HepG2 (cell line): ENCODE data around the gene NEK6. TPM values are rescaled to one million over a fixed set of nuclear protein-coding genes. Genes with fewer than 3 reads are reported as not detected.

ENCODE experiments used
- ATAC-seq: fragments of 200-7000 bp; cut with Tn5 transposase; 3 replicates; pipeline ENCODE4 v1.9.1; 2020; ENCODE audit warnings: mild to moderate bottlenecking, moderate library complexity
- BruUV-seq: library from RNA; stranded (reverse); fragments of 400-500 nt; replicated peaks from 2 replicates; lab custom pipeline; 2021; lab: Mats Ljungman, UMichigan
- CTCF ChIA-PET: fragments of 300-600 bp; formaldehyde crosslinking; extraction: SDS; loops from one replicate; lab custom pipeline; 2021; ENCODE audit warnings: low total read pairs, inconsistent platforms, low intra/inter-chr PET ratio; lab: Yijun Ruan, JAX
- POLR2A ChIA-PET: fragments of 350-600 bp; sonication (Branson Sonifier 250); formaldehyde crosslinking; loops from one replicate; lab custom pipeline; 2020; ENCODE audit warnings: antibody characterized with exemption, inconsistent platforms; lab: Yijun Ruan, JAX
- DNase-seq: peaks from one replicate; pipeline ENCODE4 v3.0.0-alpha.2; 2015; ENCODE audit warnings: low spot score
- FAIRE-seq: peaks from 3 replicates; lab custom pipeline; 2011; peaks lifted over from hg19 to GRCh38; lab: Jason Lieb, UNC
- H2AFZ ChIP-seq: one replicate; pipeline ENCODE4 v1.6.1; 2011; ENCODE audit warnings: low read length, inconsistent platforms
- H3K27ac ChIP-seq: fragments of 300-600 bp; 3 replicates; pipeline ENCODE4 v1.8.0; 2011; ENCODE audit warnings: mixed run types, mild to moderate bottlenecking, mixed read lengths, low read length, inconsistent platforms; ENCODE audit not compliant: insufficient read depth; ENCODE audit errors: extremely low read length
- H3K27me3 ChIP-seq, 2 experiments: fragments of 200-600 bp in 1 of 2; 2 replicates in 1 of 2; 3 replicates in 1 of 2; pipeline versions ENCODE4 v1.6.0 to v1.8.0; 2011; ENCODE audit warnings: low read length in 2 of 2, mild to moderate bottlenecking in 2 of 2, moderate library complexity in 2 of 2, inconsistent platforms in 1 of 2; ENCODE audit not compliant: insufficient read depth in 2 of 2, control insufficient read depth in 1 of 2
- H3K36me3 ChIP-seq, 2 experiments: fragments of 200-600 bp in 1 of 2; replicated peaks in 1 of 2; 2 replicates in 1 of 2; 3 replicates in 1 of 2; pipeline versions ENCODE4 v1.5.1 to v1.8.0; 2011; ENCODE audit warnings: low read length in 2 of 2, inconsistent platforms in 1 of 2; ENCODE audit not compliant: insufficient read depth in 2 of 2, control insufficient read depth in 1 of 2
- H3K4me1 ChIP-seq: 2 replicates; pipeline ENCODE4 v1.5.1; 2012; ENCODE audit warnings: low read length, inconsistent platforms; ENCODE audit not compliant: insufficient read depth
- H3K4me2 ChIP-seq: 2 replicates; pipeline ENCODE4 v1.6.0; 2011; ENCODE audit warnings: low read depth, low read length, inconsistent platforms
- H3K4me3 ChIP-seq, 3 experiments: fragments of 200-600 bp in 1 of 3; sonication (generic), shearing (Covaris generic) in 1 of 3; replicated peaks in 1 of 3; 2 replicates each; pipeline ENCODE4 v1.5.1; 2011 to 2016; ENCODE audit warnings: low read length in 3 of 3, inconsistent platforms in 2 of 3, low read depth in 2 of 3, mild to moderate bottlenecking in 2 of 3, control low read depth in 1 of 3, mixed read lengths in 1 of 3; ENCODE audit not compliant: insufficient read depth in 1 of 3
- H3K79me2 ChIP-seq: one replicate; pipeline ENCODE4 v1.6.1; 2011; ENCODE audit warnings: low read length, inconsistent platforms; ENCODE audit not compliant: insufficient read depth
- H3K9ac ChIP-seq: 2 replicates; pipeline ENCODE4 v1.6.0; 2011; ENCODE audit warnings: mild to moderate bottlenecking, low read depth, low read length, inconsistent platforms; ENCODE audit not compliant: insufficient read depth
- H3K9me3 ChIP-seq: 2 replicates; pipeline ENCODE4 v1.5.1; 2012; ENCODE audit warnings: mild to moderate bottlenecking, low read length
- H4K20me1 ChIP-seq: 2 replicates; pipeline ENCODE4 v1.6.0; 2011; ENCODE audit warnings: inconsistent platforms, mild to moderate bottlenecking, low read length, moderate library complexity; ENCODE audit not compliant: insufficient read depth
- MYC ChIP-seq: sonication (generic); formaldehyde crosslinking; IDR thresholded peaks from 2 replicates; pipeline ENCODE4 v1.9.0; 2021; ENCODE audit warnings: missing genetic modification reagents, borderline replicate concordance
- POLR2G ChIP-seq: fragments of 200-400 bp; formaldehyde crosslinking; IDR thresholded peaks from 2 replicates; pipeline ENCODE4 v1.6.1; 2018; ENCODE audit warnings: mild to moderate bottlenecking, low read depth, low read length, moderate library complexity
- RBM22 ChIP-seq: fragments of 200-400 bp; formaldehyde crosslinking; optimal IDR thresholded peaks from 2 replicates; pipeline ENCODE3; 2017; ENCODE audit warnings: mild to moderate bottlenecking, low read length, moderate library complexity
- SRF ChIP-seq: IDR thresholded peaks from 2 replicates; pipeline ENCODE4 v1.6.1; 2011; ENCODE audit warnings: mild to moderate bottlenecking, low read depth, low read length, moderate library complexity
- SSRP1 ChIP-seq: IDR thresholded peaks from 2 replicates; pipeline ENCODE4 v1.6.1; 2016; ENCODE audit warnings: control low read depth
- ZBTB38 ChIP-seq: sonication (generic); formaldehyde crosslinking; IDR thresholded peaks from 2 replicates; pipeline ENCODE4 v1.5.1; 2020; ENCODE audit warnings: mild to moderate bottlenecking, missing genetic modification reagents
- ZBTB4 ChIP-seq: sonication (generic); formaldehyde crosslinking; IDR thresholded peaks from 2 replicates; pipeline ENCODE4 v1.4.0; 2020; ENCODE audit warnings: missing genetic modification reagents, mild to moderate bottlenecking, borderline replicate concordance
- ZC3H13 ChIP-seq: sonication (generic); formaldehyde crosslinking; IDR thresholded peaks from 2 replicates; pipeline ENCODE4 v1.8.1; 2023; ENCODE audit warnings: mild to moderate bottlenecking, missing genetic modification reagents, moderate library complexity
- ZEB1 ChIP-seq: IDR thresholded peaks from 2 replicates; pipeline ENCODE4 v1.6.1; 2012; ENCODE audit warnings: mild to moderate bottlenecking, low read depth, inconsistent platforms; ENCODE audit not compliant: insufficient replicate concordance
- ZNF354B ChIP-seq: sonication (generic); formaldehyde crosslinking; IDR thresholded peaks from 2 replicates; pipeline ENCODE4 v1.8.0; 2022; ENCODE audit warnings: mild to moderate bottlenecking, missing genetic modification reagents
- ZNF567 ChIP-seq: sonication (generic); formaldehyde crosslinking; IDR thresholded peaks from 2 replicates; pipeline ENCODE4 v1.8.1; 2023; ENCODE audit warnings: mild to moderate bottlenecking, missing genetic modification reagents, borderline replicate concordance
- WGBS: methylation state at CpG from one replicate; pipeline ENCODE4 v1.1.6; 2017; ENCODE audit warnings: low lambda C conversion rate; 5-methylcytosine and 5-hydroxymethylcytosine counted together
- in situ Hi-C: cut with HindIII; loops from 2 replicates; pipeline ENCODE4 v1.10.0; 2017; ENCODE audit warnings: low pct_unique_long_range_greater_than_20kb; ENCODE audit not compliant: extremely low pct_ligation_motif_present
- intact Hi-C: fragments of 100-400 bp; cut with micrococcal nuclease; formaldehyde crosslinking; loops from one replicate; pipeline ENCODE4 v1.10.0; 2022; ENCODE audit not compliant: unreplicated experiment
- polyA plus RNA-seq, 8 experiments: library from polyadenylated mRNA; depleted of rRNA in 3 of 8; stranded (reverse) in 7 of 8; unstranded in 1 of 8; fragments of >200 nt; fragmentation: Illumina TruSeq in 4 of 8; extraction: Trizol in 4 of 8; gene quantifications; 2 replicates each; pipeline versions ENCODE4 v1.2.1 to v1.2.3, GENCODE V29; 2011 to 2016; ENCODE audit warnings: low read depth in 4 of 8, missing spikeins in 1 of 8, mixed read lengths in 1 of 8; ENCODE audit not compliant: insufficient read depth in 1 of 8
- total RNA-seq, 5 experiments: library from RNA; depleted of rRNA; stranded (reverse); fragments of >200 nt; fragmentation: Illumina TruSeq; extraction: Trizol; gene quantifications; 2 replicates each; pipeline ENCODE4 v1.2.3, GENCODE V29; 2016; ENCODE audit warnings: low read depth in 1 of 5
- TF ChIP-seq, protein P1 (sequence below): sonication (generic); formaldehyde crosslinking; IDR thresholded peaks from 2 replicates; pipeline ENCODE4 v1.5.1; 2020; ENCODE audit warnings: mild to moderate bottlenecking, missing genetic modification reagents, moderate library complexity
- TF ChIP-seq, protein P2 (sequence below): IDR thresholded peaks from 2 replicates; pipeline ENCODE4 v1.6.1; 2012; ENCODE audit warnings: inconsistent platforms

The NEK6 gene
- total and polyA plus RNA-seq, 2 of the 13 experiments (the other 11 are each of a cell fraction or from before 2014, with no cell fraction given), result 30.4 to 119 TPM

DNA sequence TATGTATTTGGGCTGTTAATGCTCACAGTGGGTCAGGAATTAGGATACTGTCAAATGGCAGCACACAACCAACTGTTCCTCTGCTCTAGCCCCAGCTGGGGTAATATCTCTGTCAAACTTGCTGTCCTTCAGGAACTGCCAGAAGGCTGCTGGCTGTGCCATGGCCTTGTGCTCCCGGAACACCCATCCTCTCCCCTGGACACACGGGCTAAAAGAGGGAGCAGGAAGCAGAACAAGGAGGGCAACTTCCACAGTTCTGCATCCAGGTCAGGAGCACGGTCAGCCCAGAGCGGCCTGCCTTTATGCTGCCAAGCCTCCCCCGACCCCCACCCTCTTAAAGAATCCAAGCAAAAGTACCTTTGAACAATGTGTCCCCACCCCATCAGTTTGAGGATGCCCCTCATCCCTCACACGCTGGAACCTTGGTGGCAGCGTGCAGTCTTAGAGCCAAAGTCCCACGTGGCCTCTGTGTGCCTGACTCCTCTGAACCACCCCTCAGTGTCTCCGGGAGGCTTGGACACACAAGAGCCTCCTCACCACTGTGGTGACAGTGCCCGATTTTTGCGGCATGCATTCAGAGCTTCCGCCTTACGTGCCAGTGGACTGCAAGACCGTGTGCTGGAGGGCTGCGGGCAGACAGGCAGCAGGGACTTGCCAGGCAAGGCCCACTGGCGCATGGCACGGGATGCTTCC lies 96.7 kb downstream of the NEK6 start (continued):
- TF ChIP-seq, protein P1, sequence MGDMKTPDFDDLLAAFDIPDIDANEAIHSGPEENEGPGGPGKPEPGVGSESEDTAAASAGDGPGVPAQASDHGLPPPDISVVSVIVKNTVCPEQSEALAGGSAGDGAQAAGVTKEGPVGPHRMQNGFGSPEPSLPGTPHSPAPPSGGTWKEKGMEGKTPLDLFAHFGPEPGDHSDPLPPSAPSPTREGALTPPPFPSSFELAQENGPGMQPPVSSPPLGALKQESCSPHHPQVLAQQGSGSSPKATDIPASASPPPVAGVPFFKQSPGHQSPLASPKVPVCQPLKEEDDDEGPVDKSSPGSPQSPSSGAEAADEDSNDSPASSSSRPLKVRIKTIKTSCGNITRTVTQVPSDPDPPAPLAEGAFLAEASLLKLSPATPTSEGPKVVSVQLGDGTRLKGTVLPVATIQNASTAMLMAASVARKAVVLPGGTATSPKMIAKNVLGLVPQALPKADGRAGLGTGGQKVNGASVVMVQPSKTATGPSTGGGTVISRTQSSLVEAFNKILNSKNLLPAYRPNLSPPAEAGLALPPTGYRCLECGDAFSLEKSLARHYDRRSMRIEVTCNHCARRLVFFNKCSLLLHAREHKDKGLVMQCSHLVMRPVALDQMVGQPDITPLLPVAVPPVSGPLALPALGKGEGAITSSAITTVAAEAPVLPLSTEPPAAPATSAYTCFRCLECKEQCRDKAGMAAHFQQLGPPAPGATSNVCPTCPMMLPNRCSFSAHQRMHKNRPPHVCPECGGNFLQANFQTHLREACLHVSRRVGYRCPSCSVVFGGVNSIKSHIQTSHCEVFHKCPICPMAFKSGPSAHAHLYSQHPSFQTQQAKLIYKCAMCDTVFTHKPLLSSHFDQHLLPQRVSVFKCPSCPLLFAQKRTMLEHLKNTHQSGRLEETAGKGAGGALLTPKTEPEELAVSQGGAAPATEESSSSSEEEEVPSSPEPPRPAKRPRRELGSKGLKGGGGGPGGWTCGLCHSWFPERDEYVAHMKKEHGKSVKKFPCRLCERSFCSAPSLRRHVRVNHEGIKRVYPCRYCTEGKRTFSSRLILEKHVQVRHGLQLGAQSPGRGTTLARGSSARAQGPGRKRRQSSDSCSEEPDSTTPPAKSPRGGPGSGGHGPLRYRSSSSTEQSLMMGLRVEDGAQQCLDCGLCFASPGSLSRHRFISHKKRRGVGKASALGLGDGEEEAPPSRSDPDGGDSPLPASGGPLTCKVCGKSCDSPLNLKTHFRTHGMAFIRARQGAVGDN (CRISPR knock-in tag), result peak; percentile 37; the same call in 1 of the 2 replicates
- TF ChIP-seq ZNF567 (CRISPR knock-in tag) (no peak), MYC (CRISPR knock-in tag) (0 out of 2 replicates have a peak, but pooled peaks have one; percentile 16), ZBTB38 (CRISPR knock-in tag) (0 out of 2 replicates have a peak, but pooled peaks have one; percentile 13)

GRCh38 chr9:124355039-124355940 lies 97.5 kb downstream of the NEK6 start:
- BruUV-seq, result no TSS peak
- no peak for DNase-seq
- in situ Hi-C loops, result no loop called here
- H3K4me2 ChIP-seq, result no peak overlapping the region
- H3K9me3 ChIP-seq, result no peaks in the 10 kb centered on the region
- H3K27ac ChIP-seq, result no peak overlapping the region
- ATAC-seq, result no peak
- 96% methylated on average over 8 of the region's 21 CpGs for WGBS
- ChIA-PET CTCF (no interaction called here), POLR2A (no interaction called here)
- peaks cover 21 to 62% of the 10 kb centered on the region in 2 experiments for H3K36me3 ChIP-seq
- peaks cover 38% of the 10 kb centered on the region for H3K79me2 ChIP-seq
- FAIRE-seq, result no peak
- H3K4me1 ChIP-seq, result peaks cover 25% of the 10 kb centered on the region
- peaks cover 11% of the 10 kb centered on the region; the same call in 1 of the 2 replicates for H4K20me1 ChIP-seq
- H2AFZ ChIP-seq, result no peak overlapping the region
- no peaks in the 10 kb centered on the region for H3K27me3 ChIP-seq
- H3K9ac ChIP-seq, result no peak overlapping the region
- intact Hi-C loops, result no loop called here
- H3K4me3 ChIP-seq, result no peak overlapping the region
- no peak for TF ChIP-seq ZBTB4 (CRISPR knock-in tag)
- 0 out of 2 replicates have a peak, but pooled peaks have one; percentile 13 for TF ChIP-seq POLR2G
- 0 out of 2 replicates have a peak, but pooled peaks have one; percentile 35 for TF ChIP-seq SSRP1 (CRISPR knock-in tag)
- no peak for TF ChIP-seq ZEB1
- TF ChIP-seq RBM22, result peak; percentile 0
- TF ChIP-seq, protein P2, sequence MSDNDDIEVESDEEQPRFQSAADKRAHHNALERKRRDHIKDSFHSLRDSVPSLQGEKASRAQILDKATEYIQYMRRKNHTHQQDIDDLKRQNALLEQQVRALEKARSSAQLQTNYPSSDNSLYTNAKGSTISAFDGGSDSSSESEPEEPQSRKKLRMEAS, result no peak
- no peak for TF ChIP-seq SRF
- no peak for TF ChIP-seq ZNF354B (CRISPR knock-in tag)
- peak; percentile 57; the same call in 1 of the 2 replicates for TF ChIP-seq ZC3H13 (CRISPR knock-in tag)
